ENCODE results near the gene PEX5L.

DNA sequence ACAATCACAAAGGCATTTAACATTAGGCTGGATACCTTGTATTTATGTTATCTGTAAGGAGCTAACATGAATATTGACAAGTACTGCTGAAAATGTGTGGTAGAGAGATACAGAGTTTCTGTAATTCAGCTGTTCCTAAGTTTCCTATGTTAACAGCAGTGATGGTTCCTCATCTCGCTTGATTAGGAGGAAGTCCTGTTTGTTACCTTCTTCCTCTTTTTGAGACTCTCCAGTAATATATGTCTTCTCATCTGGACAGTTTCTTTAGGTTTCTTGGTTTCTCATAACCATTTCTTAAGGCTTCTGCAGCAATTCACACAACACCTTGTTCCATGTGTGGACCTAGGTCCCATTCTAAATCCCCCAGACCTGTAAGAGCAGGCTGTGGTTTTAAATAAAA, 11.4 kb upstream of the PEX5L start:
- TF ChIP-seq, protein P1, sequence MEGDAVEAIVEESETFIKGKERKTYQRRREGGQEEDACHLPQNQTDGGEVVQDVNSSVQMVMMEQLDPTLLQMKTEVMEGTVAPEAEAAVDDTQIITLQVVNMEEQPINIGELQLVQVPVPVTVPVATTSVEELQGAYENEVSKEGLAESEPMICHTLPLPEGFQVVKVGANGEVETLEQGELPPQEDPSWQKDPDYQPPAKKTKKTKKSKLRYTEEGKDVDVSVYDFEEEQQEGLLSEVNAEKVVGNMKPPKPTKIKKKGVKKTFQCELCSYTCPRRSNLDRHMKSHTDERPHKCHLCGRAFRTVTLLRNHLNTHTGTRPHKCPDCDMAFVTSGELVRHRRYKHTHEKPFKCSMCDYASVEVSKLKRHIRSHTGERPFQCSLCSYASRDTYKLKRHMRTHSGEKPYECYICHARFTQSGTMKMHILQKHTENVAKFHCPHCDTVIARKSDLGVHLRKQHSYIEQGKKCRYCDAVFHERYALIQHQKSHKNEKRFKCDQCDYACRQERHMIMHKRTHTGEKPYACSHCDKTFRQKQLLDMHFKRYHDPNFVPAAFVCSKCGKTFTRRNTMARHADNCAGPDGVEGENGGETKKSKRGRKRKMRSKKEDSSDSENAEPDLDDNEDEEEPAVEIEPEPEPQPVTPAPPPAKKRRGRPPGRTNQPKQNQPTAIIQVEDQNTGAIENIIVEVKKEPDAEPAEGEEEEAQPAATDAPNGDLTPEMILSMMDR (IDR thresholded peaks at IDR 0.05) = no peak
- no peak for TF ChIP-seq EZH2 (IDR thresholded peaks at IDR 0.05; ENCODE audit: borderline replicate concordance, insufficient read depth, low read depth, low read length, poor library complexity, severe bottlenecking)
